ENCODE data around the gene RELA. TPM values are rescaled to one million over a fixed set of nuclear protein-coding genes. Genes with fewer than 3 reads are reported as not detected.

Gene RELA
- total RNA-seq, 1 donor, result 31.8 TPM

GRCh38 chr11:65646958-65647701 is 15.6 kb downstream of the RELA start:
- Histone ChIP-seq H3K27ac (ENCODE audit: low read depth, low read length) (no peak overlapping the region), H2AFZ (ENCODE audit: low read length) (peak overlapping the region; percentile 68), H3K4me3 (ENCODE audit: insufficient read depth, low read length) (peak overlapping the region; percentile 68)

DNA sequence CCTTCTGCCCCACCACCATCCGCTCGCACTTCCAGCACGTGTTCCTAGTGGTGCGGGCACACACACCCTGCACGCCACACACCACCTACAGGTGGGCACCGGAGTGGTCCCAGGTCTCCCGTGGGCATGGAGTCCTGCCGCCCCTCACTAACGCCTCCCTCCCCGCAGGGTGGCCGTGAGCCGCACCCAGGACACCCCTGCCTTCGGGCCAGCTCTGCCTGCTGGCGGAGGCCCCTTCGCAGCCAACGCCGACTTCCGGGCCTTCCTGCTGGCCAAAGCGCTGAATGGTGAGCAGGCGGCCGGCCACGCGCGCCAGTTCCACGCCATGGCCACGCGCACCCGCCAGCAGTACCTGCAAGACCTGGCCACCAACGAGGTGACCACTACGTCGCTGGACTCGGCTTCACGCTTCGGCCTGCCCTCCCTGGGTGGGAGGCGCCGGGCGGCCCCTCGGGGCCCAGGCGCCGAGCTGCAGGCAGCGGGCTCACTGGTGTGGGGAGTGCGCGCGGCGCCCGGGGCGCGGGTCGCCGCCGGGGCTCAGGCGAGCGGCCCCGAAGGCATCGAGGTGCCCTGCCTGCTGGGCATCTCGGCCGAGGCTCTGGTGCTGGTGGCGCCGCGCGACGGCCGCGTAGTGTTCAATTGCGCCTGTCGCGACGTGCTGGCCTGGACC is 16.3 kb downstream of the RELA start:
- TF ChIP-seq, protein P1, sequence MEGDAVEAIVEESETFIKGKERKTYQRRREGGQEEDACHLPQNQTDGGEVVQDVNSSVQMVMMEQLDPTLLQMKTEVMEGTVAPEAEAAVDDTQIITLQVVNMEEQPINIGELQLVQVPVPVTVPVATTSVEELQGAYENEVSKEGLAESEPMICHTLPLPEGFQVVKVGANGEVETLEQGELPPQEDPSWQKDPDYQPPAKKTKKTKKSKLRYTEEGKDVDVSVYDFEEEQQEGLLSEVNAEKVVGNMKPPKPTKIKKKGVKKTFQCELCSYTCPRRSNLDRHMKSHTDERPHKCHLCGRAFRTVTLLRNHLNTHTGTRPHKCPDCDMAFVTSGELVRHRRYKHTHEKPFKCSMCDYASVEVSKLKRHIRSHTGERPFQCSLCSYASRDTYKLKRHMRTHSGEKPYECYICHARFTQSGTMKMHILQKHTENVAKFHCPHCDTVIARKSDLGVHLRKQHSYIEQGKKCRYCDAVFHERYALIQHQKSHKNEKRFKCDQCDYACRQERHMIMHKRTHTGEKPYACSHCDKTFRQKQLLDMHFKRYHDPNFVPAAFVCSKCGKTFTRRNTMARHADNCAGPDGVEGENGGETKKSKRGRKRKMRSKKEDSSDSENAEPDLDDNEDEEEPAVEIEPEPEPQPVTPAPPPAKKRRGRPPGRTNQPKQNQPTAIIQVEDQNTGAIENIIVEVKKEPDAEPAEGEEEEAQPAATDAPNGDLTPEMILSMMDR (IDR thresholded peaks at IDR 0.05; ENCODE audit: extremely low read depth, low read depth, low read length), result no peak
- Histone ChIP-seq H3K4me2 (ENCODE audit: insufficient read depth, low read length) (no peak overlapping the region), H2AFZ (ENCODE audit: low read length) (no peak overlapping the region), H3K27ac (ENCODE audit: low read depth, low read length) (no peak overlapping the region), H3K4me1 (ENCODE audit: insufficient read depth, low read length) (peaks cover 7% of the 10 kb centered on the region), H4K20me1 (ENCODE audit: insufficient read depth, low read length) (no peaks in the 10 kb centered on the region), H3K9me3 (ENCODE audit: low read depth, low read length) (no peaks in the 10 kb centered on the region), H3K4me3 (ENCODE audit: insufficient read depth, low read length) (peak overlapping the region; percentile 68), H3K27me3 (ENCODE audit: insufficient read depth, low read length) (no peaks in the 10 kb centered on the region), H3K36me3 (ENCODE audit: insufficient read depth, low read length) (peaks cover 16% of the 10 kb centered on the region), H3K79me2 (ENCODE audit: insufficient read depth, low read length) (no peaks in the 10 kb centered on the region)
- DNase-seq (ENCODE audit: insufficient read length, low spot score, missing footprints), result peak; percentile 74

More at GRCh38 chr11:65646958-65647701, 15.6 kb downstream of the RELA start:
- TF ChIP-seq, protein P1 (IDR thresholded peaks at IDR 0.05; ENCODE audit: extremely low read depth, low read depth, low read length), result no peak
- peak; percentile 98 for DNase-seq (ENCODE audit: insufficient read length, low spot score, missing footprints)
- Histone ChIP-seq H3K9me3 (ENCODE audit: low read depth, low read length) (no peaks in the 10 kb centered on the region), H3K4me2 (ENCODE audit: insufficient read depth, low read length) (peak overlapping the region; percentile 63), H3K36me3 (ENCODE audit: insufficient read depth, low read length) (peaks cover 16% of the 10 kb centered on the region), H3K27me3 (ENCODE audit: insufficient read depth, low read length) (no peaks in the 10 kb centered on the region), H3K79me2 (ENCODE audit: insufficient read depth, low read length) (no peaks in the 10 kb centered on the region), H3K4me1 (ENCODE audit: insufficient read depth, low read length) (peaks cover 12% of the 10 kb centered on the region), H4K20me1 (ENCODE audit: insufficient read depth, low read length) (no peaks in the 10 kb centered on the region)

DNA sequence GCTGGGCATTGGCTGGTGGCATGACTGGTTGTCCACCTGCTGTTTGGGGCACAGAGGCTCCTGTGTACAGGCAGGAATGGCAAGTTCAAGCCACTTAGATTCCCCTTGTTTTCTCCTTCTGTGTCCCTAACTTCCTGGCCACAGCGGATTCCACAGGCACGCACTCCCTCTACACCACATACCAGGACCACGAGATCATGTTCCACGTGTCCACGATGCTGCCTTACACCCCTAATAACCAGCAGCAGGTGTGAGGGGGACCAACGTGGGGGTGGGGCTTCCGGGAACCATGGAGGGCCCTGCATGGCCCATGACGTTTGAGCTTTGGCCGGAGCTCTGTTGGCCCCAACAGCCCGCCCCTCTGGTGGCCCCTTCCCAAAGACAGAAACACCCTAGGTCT is 17.0 kb downstream of the RELA start:
- H4K20me1 ChIP-seq (ENCODE audit: insufficient read depth, low read length), result no peaks in the 10 kb centered on the region
- H3K27me3 ChIP-seq (ENCODE audit: insufficient read depth, low read length), result no peaks in the 10 kb centered on the region
- H3K27ac ChIP-seq (ENCODE audit: low read depth, low read length), result no peak overlapping the region
- no peak overlapping the region for H2AFZ ChIP-seq (ENCODE audit: low read length)
- peaks cover 12% of the 10 kb centered on the region for H3K36me3 ChIP-seq (ENCODE audit: insufficient read depth, low read length)
- H3K4me3 ChIP-seq (ENCODE audit: insufficient read depth, low read length), result no peak overlapping the region
- DNase-seq (ENCODE audit: insufficient read length, low spot score, missing footprints), result peak; percentile 95
- no peak overlapping the region for H3K4me2 ChIP-seq (ENCODE audit: insufficient read depth, low read length)
- no peaks in the 10 kb centered on the region for H3K9me3 ChIP-seq (ENCODE audit: low read depth, low read length)
- TF ChIP-seq, protein P1 (IDR thresholded peaks at IDR 0.05; ENCODE audit: extremely low read depth, low read depth, low read length), result no peak
- no peaks in the 10 kb centered on the region for H3K79me2 ChIP-seq (ENCODE audit: insufficient read depth, low read length)
- H3K4me1 ChIP-seq (ENCODE audit: insufficient read depth, low read length), result peaks cover 7% of the 10 kb centered on the region

GRCh38 chr11:65644837-65645236 is 17.9 kb downstream of the RELA start:
- Histone ChIP-seq H3K79me2 (ENCODE audit: insufficient read depth, low read length) (no peaks in the 10 kb centered on the region), H3K9me3 (ENCODE audit: low read depth, low read length) (no peaks in the 10 kb centered on the region), H3K36me3 (ENCODE audit: insufficient read depth, low read length) (peaks cover 7% of the 10 kb centered on the region), H3K27ac (ENCODE audit: low read depth, low read length) (no peak overlapping the region), H3K4me1 (ENCODE audit: insufficient read depth, low read length) (peaks cover 7% of the 10 kb centered on the region), H3K4me3 (ENCODE audit: insufficient read depth, low read length) (no peak overlapping the region), H4K20me1 (ENCODE audit: insufficient read depth, low read length) (peaks cover 3% of the 10 kb centered on the region), H3K4me2 (ENCODE audit: insufficient read depth, low read length) (no peak overlapping the region), H2AFZ (ENCODE audit: low read length) (no peak overlapping the region), H3K27me3 (ENCODE audit: insufficient read depth, low read length) (no peaks in the 10 kb centered on the region)
- no peak for DNase-seq (ENCODE audit: insufficient read length, low spot score, missing footprints)
- TF ChIP-seq, protein P1 (IDR thresholded peaks at IDR 0.05; ENCODE audit: extremely low read depth, low read depth, low read length), result no peak
